Gastrocnemius medialis (tissue), 4 donors: Measurements from ENCODE around the gene PCNX3. TPM values are rescaled to one million over a fixed set of nuclear protein-coding genes. Genes with fewer than 3 reads are reported as not detected.

Experiments
- ATAC-seq, 2 donors: fragments of 150-250 bp; one replicate each; pipeline ENCODE4 v1.9.1; 2016
- DNase-seq, 2 donors: peaks; one replicate each; pipeline ENCODE4 v3.0.0-alpha.2; 2019
- H3K27ac ChIP-seq, 4 donors: fragments of 200-600 bp; sonication (generic); 1 replicate in 1 of 4; 2 replicates in 3 of 4; pipeline ENCODE4 v1.5.1; 2016 to 2018; ENCODE audit warnings: mild to moderate bottlenecking in 2 of 4, moderate library complexity in 1 of 4
- H3K27me3 ChIP-seq, 3 donors: fragments of 200-600 bp; sonication (generic) in 2 of 3; 1 replicate in 1 of 3; 2 replicates in 2 of 3; pipeline versions ENCODE4 v1.5.1 to v1.6.0; 2016 to 2019; ENCODE audit warnings: mild to moderate bottlenecking in 1 of 3, moderate library complexity in 1 of 3
- H3K36me3 ChIP-seq, 2 donors: fragments of 200-600 bp; sonication (generic) in 1 of 2; one replicate each; pipeline ENCODE4 v1.5.1; 2017 to 2018
- H3K4me1 ChIP-seq, 2 donors: fragments of 200-600 bp; sonication (generic) in 1 of 2; one replicate each; pipeline ENCODE4 v1.5.1; 2016 to 2017; ENCODE audit warnings: mild to moderate bottlenecking in 2 of 2
- H3K4me3 ChIP-seq, 4 donors: fragments of 200-600 bp; sonication (generic) in 3 of 4; 1 replicate in 1 of 4; 2 replicates in 3 of 4; pipeline ENCODE4 v1.5.1; 2016 to 2019; ENCODE audit warnings: mild to moderate bottlenecking in 2 of 4
- H3K9me3 ChIP-seq, 3 donors: fragments of 200-600 bp; sonication (generic) in 2 of 3; 1 replicate in 1 of 3; 2 replicates in 2 of 3; pipeline ENCODE4 v1.5.1; 2016 to 2019
- CTCF ChIP-seq, 5 experiments: fragments of 450-650 bp in 3 of 5; fragments of 200-600 bp in 2 of 5; sonication (generic) in 2 of 5; IDR thresholded peaks in 4 of 5; conservative IDR thresholded peaks in 1 of 5; 1 replicate in 4 of 5; 2 replicates in 1 of 5; pipeline ENCODE4 v1.5.1; 2016 to 2019; ENCODE audit warnings: antibody characterized with exemption in 5 of 5, mild to moderate bottlenecking in 3 of 5, moderate library complexity in 3 of 5
- POLR2A ChIP-seq, 2 donors: fragments of 450-650 bp; IDR thresholded peaks; one replicate each; pipeline ENCODE4 v1.6.1; 2017; ENCODE audit warnings: antibody characterized with exemption in 2 of 2, mild to moderate bottlenecking in 2 of 2, moderate library complexity in 2 of 2
- in situ Hi-C, 4 donors: fragments of 200-750 bp; cut with MboI; loops; one replicate each; pipeline versions ENCODE4 v1.15.0 to v1.8.0; 2017; ENCODE audit warnings: low sequenced_read_pairs in 4 of 4
- intact Hi-C: fragments of 100-400 bp; cut with DNase I; formaldehyde crosslinking; loops from one replicate; pipeline ENCODE4 v1.15.1; 2023; ENCODE audit warnings: low total_unique reads
- total RNA-seq, 4 donors: library from RNA; depleted of rRNA; stranded (reverse); fragments of >200 nt; gene quantifications; one replicate each; pipeline versions ENCODE4 v1.1.0 to v1.2.3, GENCODE V29; 2016

PCNX3 gene
- 10 to 100 TPM in 3 of 4 donors, 1 to 10 TPM in 1; 7.6 to 15.6 (median 13.1) TPM for total RNA-seq

- H3K4me1 ChIP-seq = peaks cover 30 to 44% of the 10 kb centered on the region in 2 donors
- H3K9me3 ChIP-seq = no peaks in the 10 kb centered on the region
- no peaks in the 10 kb centered on the region for H3K27me3 ChIP-seq
- ATAC-seq (peak; percentile 86 to 92), DNase-seq (peak; percentile 100)
- peaks cover 0 to 35% of the 10 kb centered on the region in 2 donors for H3K36me3 ChIP-seq
- in situ Hi-C loops (no loop called here), intact Hi-C loops (loop anchor here (1.0 to 5.0 kb wide), 8 partner anchors 23 to 347 kb away; partner anchors contain the start of genes C11orf68, CFL1, DRAP1 and KAT5)
- peak within 1 kb of the TSS; percentile 82 to 93 (median 91) for H3K27ac ChIP-seq
- TF ChIP-seq POLR2A (IDR thresholded peaks at IDR 0.05) (peak; percentile 27 to 75), CTCF (IDR thresholded peaks at IDR 0.05 in 4 of 5, conservative IDR thresholded peaks at IDR 0.05 in 1 of 5) (no peak)
- H3K4me3 ChIP-seq = peak within 1 kb of the TSS; percentile 79 to 85 (median 80)
Observed at GRCh38 chr11:65615229-65615949, at the start of gene PCNX3. Gene PCNX3 (plus strand): TSS chr11:65615776. CDS start chr11:65616312, 536 bp downstream.

GRCh38 chr11:65569164-65569972, 46.2 kb upstream of the PCNX3 start:
- TF ChIP-seq CTCF (IDR thresholded peaks at IDR 0.05 in 4 of 5, conservative IDR thresholded peaks at IDR 0.05 in 1 of 5) (no peak), POLR2A (IDR thresholded peaks at IDR 0.05) (no peak)
- H3K36me3 ChIP-seq = peaks cover 0 to 3% of the 10 kb centered on the region in 2 donors
- H3K9me3 ChIP-seq = no peaks in the 10 kb centered on the region
- peak in 1 of 2 donors; percentile 37 for DNase-seq
- H3K4me1 ChIP-seq = peaks cover 47 to 52% of the 10 kb centered on the region in 2 donors
- H3K27me3 ChIP-seq = no peaks in the 10 kb centered on the region
- in situ Hi-C loops = no loop called here
- intact Hi-C loops = loop anchor here (1.0 kb wide), 1 partner anchor 9 kb away; no protein-coding TSS in a partner anchor
- peak overlapping the region; percentile 100 for H3K27ac ChIP-seq
- peak overlapping the region; percentile 84 to 99 (median 95) for H3K4me3 ChIP-seq
- ATAC-seq = peak in 1 of 2 donors; percentile 3

- intact Hi-C loops (loop anchor here (1.0 to 5.0 kb wide), 4 partner anchors 10 to 149 kb away; no protein-coding TSS in a partner anchor), in situ Hi-C loops (no loop called here)
- TF ChIP-seq CTCF (IDR thresholded peaks at IDR 0.05 in 4 of 5, conservative IDR thresholded peaks at IDR 0.05 in 1 of 5) = peak in 4 of 5 experiments; percentile 45 to 70 (median 58)
- TF ChIP-seq POLR2A (IDR thresholded peaks at IDR 0.05) = peak; percentile 88 to 95
- peak within 1 kb of the TSS; percentile 84 to 99 (median 95) for H3K4me3 ChIP-seq
- peak; percentile 63 to 65 for ATAC-seq
- H3K27ac ChIP-seq = peak within 1 kb of the TSS; percentile 100
- no peaks in the 10 kb centered on the region for H3K27me3 ChIP-seq
- peaks cover 49 to 61% of the 10 kb centered on the region in 2 donors for H3K4me1 ChIP-seq
- no peaks in the 10 kb centered on the region for H3K9me3 ChIP-seq
- DNase-seq = peak; percentile 97
- H3K36me3 ChIP-seq = peaks cover 0 to 3% of the 10 kb centered on the region in 2 donors
Observed at GRCh38 chr11:65569973-65570918, 45.3 kb upstream of the PCNX3 start, which contains the start of gene ZNRD2. Gene ZNRD2 (plus strand): TSS chr11:65570477. CDS start chr11:65570492, 15 bp downstream.

- H3K27me3 ChIP-seq = no peaks in the 10 kb centered on the region
- no peak for TF ChIP-seq POLR2A (IDR thresholded peaks at IDR 0.05)
- H3K27ac ChIP-seq = peak overlapping the region; percentile 100
- ATAC-seq = no peak
- DNase-seq = no peak
- peaks cover 0 to 3% of the 10 kb centered on the region in 2 donors for H3K36me3 ChIP-seq
- in situ Hi-C loops = no loop called here
- intact Hi-C loops = loop anchor here (2.0 to 5.0 kb wide), 2 partner anchors 99 to 151 kb away; no protein-coding TSS in a partner anchor
- H3K9me3 ChIP-seq = no peaks in the 10 kb centered on the region
- H3K4me1 ChIP-seq = peaks cover 53 to 67% of the 10 kb centered on the region in 2 donors
- peak overlapping the region; percentile 84 to 99 (median 95) for H3K4me3 ChIP-seq
Observed at GRCh38 chr11:65571420-65571819, 44.2 kb upstream of the PCNX3 start.
